ENCODE data around the gene CACNA1I.
"Not testable (repeated sequence)": the region's sequence is repeated elsewhere in the genome, so short reads cannot be mapped to it uniquely, and the experiment has no call there.

DNA sequence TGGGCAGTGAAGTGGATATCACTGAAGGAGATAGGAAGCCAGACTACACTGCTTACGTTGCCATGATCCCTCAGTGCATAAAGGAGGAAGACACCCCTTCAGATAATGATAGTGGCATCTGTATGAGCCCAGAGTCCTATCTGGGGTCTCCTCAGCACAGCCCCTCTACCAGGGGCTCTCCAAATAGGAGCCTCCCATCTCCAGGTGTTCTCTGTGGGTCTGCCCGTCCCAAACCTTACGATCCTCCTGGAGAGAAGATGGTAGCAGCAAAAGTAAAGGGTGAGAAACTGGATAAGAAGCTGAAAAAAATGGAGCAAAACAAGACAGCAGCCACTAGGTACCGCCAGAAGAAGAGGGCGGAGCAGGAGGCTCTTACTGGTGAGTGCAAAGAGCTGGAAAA lies 48.5 kb upstream of the CACNA1I start:
- TF ChIP-seq, protein P1, sequence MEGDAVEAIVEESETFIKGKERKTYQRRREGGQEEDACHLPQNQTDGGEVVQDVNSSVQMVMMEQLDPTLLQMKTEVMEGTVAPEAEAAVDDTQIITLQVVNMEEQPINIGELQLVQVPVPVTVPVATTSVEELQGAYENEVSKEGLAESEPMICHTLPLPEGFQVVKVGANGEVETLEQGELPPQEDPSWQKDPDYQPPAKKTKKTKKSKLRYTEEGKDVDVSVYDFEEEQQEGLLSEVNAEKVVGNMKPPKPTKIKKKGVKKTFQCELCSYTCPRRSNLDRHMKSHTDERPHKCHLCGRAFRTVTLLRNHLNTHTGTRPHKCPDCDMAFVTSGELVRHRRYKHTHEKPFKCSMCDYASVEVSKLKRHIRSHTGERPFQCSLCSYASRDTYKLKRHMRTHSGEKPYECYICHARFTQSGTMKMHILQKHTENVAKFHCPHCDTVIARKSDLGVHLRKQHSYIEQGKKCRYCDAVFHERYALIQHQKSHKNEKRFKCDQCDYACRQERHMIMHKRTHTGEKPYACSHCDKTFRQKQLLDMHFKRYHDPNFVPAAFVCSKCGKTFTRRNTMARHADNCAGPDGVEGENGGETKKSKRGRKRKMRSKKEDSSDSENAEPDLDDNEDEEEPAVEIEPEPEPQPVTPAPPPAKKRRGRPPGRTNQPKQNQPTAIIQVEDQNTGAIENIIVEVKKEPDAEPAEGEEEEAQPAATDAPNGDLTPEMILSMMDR (IDR thresholded peaks at IDR 0.05), result not testable (repeated sequence)
- not testable (repeated sequence) for TF ChIP-seq EP300 (IDR thresholded peaks at IDR 0.05)
